ENCODE data around the gene MED12L. TPM values are rescaled to one million over a fixed set of nuclear protein-coding genes. Genes with fewer than 3 reads are reported as not detected.
"Not testable (repeated sequence)": the region's sequence is repeated elsewhere in the genome, so short reads cannot be mapped to it uniquely, and the experiment has no call there.

Gene MED12L
- total RNA-seq, 1 donor from 2014 or later: 0.43 TPM

GRCh38 chr3:151386056-151386455 is 300.6 kb downstream of the MED12L start:
- no peaks in the 10 kb centered on the region for H3K27me3 ChIP-seq
- no peaks in the 10 kb centered on the region for H3K4me1 ChIP-seq
- no peak for TF ChIP-seq CTCF (IDR thresholded peaks at IDR 0.05)
- no peaks in the 10 kb centered on the region for H3K9me3 ChIP-seq
- intact Hi-C loops (cut with DNase I): no loop called here
- no peak overlapping the region for H3K27ac ChIP-seq
- no peak overlapping the region for H3K4me3 ChIP-seq
- no peak for DNase-seq (ENCODE audit: low spot score in 2 of 2)
- no peaks in the 10 kb centered on the region for H3K36me3 ChIP-seq

GRCh38 chr3:151387432-151387831 is 302.0 kb downstream of the MED12L start:
- intact Hi-C loops (cut with DNase I): no loop called here
- DNase-seq (ENCODE audit: low spot score in 2 of 2): no peak
- Histone ChIP-seq H3K36me3 (no peaks in the 10 kb centered on the region), H3K4me1 (no peaks in the 10 kb centered on the region), H3K27ac (no peak overlapping the region), H3K4me3 (no peak overlapping the region), H3K27me3 (no peaks in the 10 kb centered on the region), H3K9me3 (no peaks in the 10 kb centered on the region)
- no peak for TF ChIP-seq CTCF (IDR thresholded peaks at IDR 0.05)

- TF ChIP-seq CTCF (IDR thresholded peaks at IDR 0.05): no peak
- Histone ChIP-seq H3K4me3 (no peak overlapping the region), H3K27me3 (no peaks in the 10 kb centered on the region), H3K9me3 (no peaks in the 10 kb centered on the region), H3K4me1 (no peaks in the 10 kb centered on the region), H3K36me3 (no peaks in the 10 kb centered on the region), H3K27ac (no peak overlapping the region)
- intact Hi-C loops (cut with DNase I): no loop called here
- no peak for DNase-seq (ENCODE audit: low spot score in 2 of 2)
These were observed 302.4 kb downstream of the MED12L start for GRCh38 chr3:151387842-151388241.

- H3K4me1 ChIP-seq: no peaks in the 10 kb centered on the region
- no peak overlapping the region for H3K27ac ChIP-seq
- no peak for DNase-seq (ENCODE audit: low spot score in 2 of 2)
- no peak overlapping the region for H3K4me3 ChIP-seq
- H3K9me3 ChIP-seq: no peaks in the 10 kb centered on the region
- H3K27me3 ChIP-seq: no peaks in the 10 kb centered on the region
- no peaks in the 10 kb centered on the region for H3K36me3 ChIP-seq
- no peak for TF ChIP-seq CTCF (IDR thresholded peaks at IDR 0.05)
- intact Hi-C loops (cut with DNase I): no loop called here
These were observed 306.3 kb downstream of the MED12L start for GRCh38 chr3:151391720-151392119.

DNA sequence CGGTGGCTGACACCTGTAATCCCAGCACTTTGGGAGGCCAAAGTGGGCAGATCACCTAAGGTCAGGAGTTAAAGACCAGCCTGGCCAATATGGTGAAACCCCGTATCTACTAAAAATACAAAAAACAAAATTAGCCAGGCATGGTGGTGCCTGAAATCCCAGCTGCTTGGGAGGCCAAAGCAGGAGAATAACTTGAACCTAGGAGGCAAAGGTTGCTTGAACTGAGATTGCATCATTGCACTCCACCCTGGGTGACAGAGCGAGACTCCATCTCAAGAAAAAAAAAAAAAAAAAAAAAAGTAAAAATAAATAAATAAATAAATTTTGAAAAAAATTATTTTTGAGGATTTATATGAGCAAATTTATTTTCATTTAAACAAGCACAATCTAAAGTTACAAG is 306.7 kb downstream of the MED12L start:
- H3K27ac ChIP-seq; H3K4me1 ChIP-seq; H3K4me3 ChIP-seq; H3K27me3 ChIP-seq; H3K36me3 ChIP-seq; H3K9me3 ChIP-seq; DNase-seq (ENCODE audit: low spot score in 2 of 2); intact Hi-C loops (cut with DNase I): not testable (repeated sequence)

- intact Hi-C loops (cut with DNase I): no loop called here
- Histone ChIP-seq H3K9me3 (no peaks in the 10 kb centered on the region), H3K4me1 (no peaks in the 10 kb centered on the region), H3K36me3 (no peaks in the 10 kb centered on the region), H3K4me3 (no peak overlapping the region), H3K27ac (no peak overlapping the region), H3K27me3 (no peaks in the 10 kb centered on the region)
- no peak for DNase-seq (ENCODE audit: low spot score in 2 of 2)
- TF ChIP-seq CTCF (IDR thresholded peaks at IDR 0.05): no peak
These were observed 307.8 kb downstream of the MED12L start for GRCh38 chr3:151393146-151393830.
